ENCODE data around the gene IER2. TPM values are rescaled to one million over a fixed set of nuclear protein-coding genes. Genes with fewer than 3 reads are reported as not detected.
A peak's percentile ranks its signal among the peaks of the same experiment; 100 is the strongest.

The IER2 gene
- total and polyA plus RNA-seq, 9 of the 15 experiments (the other 6 are each of a cell fraction or from before 2014, with no cell fraction given), result 4.5 to 205 (median 23.7) TPM

DNA sequence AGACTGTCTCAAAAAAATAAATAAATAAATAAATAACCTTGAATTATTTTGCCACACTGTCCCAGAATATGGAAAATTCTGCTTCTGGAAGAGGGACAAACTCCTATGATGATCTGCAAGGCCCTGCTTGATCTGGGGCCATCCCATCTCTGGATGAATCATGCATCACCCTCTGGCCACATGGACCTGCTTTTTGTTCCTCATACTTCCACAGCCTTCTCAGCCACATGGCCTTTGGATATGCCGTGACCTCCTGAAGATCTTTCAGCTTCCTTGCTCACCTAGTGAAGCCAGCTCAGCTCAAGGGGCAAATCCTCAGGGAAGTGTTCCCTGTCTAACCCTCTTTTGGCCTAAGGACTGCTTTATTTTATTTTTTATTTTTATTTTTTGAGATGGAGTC, 10.3 kb downstream of the IER2 start (continued):
- TF ChIP-seq ZNF592 (IDR thresholded peaks at IDR 0.05) (no peak), CXXC5 (CRISPR knock-in tag; IDR thresholded peaks at IDR 0.05) (no peak), HMBOX1 (IDR thresholded peaks at IDR 0.05) (no peak), HDAC6 (IDR thresholded peaks at IDR 0.05; ENCODE audit: low read depth, low read length) (no peak), FOSL1 (tag; conservative IDR thresholded peaks at IDR 0.05) (peak; percentile 45)
